Measurements from ENCODE around the gene MS4A2. TPM values are rescaled to one million over a fixed set of nuclear protein-coding genes. Genes with fewer than 3 reads are reported as not detected.

The MS4A2 gene
- total RNA-seq, 1 experiment from 2014 or later, result not detected

DNA sequence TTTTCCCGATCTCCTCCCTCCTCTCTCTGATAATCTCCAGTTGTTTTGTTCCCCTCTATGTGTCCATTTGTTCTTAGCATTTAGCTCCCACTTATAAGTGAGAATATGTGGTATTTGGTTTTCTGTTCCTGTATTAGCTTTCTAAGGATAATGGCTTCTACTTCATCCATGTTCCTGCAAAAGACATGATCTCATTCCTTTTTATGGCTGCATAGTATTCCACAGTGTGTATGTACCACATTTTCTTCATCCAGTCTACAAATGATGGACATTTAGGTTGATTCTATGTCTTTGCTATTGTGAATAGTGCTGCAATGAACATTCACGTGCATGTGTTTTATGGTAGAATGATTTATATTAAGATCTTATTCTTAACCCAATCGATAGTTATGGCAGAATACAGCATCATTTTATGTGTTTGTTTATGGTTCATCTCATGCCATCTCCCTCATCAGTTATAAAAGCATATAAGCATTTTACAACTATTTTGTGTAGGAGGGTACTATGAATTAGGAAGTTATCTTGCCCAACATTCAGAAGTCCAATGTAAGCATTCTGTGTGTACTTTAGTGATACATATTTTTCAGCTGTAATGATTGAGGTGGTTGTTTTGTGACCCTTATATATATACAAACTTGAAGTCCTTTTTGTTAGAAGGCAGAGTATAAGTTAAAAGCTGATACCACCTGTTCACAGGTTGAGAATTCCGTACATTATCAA lies 28.8 kb upstream of the MS4A2 start:
- CTCF ChIA-PET, result no interaction called here
- no peak overlapping the region for H3K27ac ChIP-seq (ENCODE audit: low read length)
- intact Hi-C loops (cut with micrococcal nuclease; ENCODE audit: unreplicated experiment), result no loop called here

DNA sequence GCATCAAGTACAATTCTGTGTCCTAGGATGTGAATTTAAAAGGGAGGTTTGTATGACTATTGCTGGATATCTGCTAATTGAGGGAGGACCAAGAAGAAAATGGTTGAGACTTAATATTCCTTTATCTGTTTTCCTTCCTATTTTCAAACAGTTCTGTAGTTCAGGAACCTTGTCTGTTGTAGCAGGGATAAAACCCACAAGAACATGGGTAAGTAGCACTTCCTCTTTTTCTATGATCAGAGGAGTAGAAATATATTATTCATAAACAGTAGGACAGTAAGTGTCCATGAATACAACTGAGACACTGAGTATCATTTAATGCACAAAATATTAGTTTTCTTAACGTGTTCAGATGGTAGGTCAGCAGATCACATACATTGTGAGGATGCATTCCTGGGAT lies 24.4 kb upstream of the MS4A2 start:
- TF ChIP-seq TCF7L2 (IDR thresholded peaks at IDR 0.05; ENCODE audit: low read depth, low read length), result no peak
- TF ChIP-seq, protein P1, sequence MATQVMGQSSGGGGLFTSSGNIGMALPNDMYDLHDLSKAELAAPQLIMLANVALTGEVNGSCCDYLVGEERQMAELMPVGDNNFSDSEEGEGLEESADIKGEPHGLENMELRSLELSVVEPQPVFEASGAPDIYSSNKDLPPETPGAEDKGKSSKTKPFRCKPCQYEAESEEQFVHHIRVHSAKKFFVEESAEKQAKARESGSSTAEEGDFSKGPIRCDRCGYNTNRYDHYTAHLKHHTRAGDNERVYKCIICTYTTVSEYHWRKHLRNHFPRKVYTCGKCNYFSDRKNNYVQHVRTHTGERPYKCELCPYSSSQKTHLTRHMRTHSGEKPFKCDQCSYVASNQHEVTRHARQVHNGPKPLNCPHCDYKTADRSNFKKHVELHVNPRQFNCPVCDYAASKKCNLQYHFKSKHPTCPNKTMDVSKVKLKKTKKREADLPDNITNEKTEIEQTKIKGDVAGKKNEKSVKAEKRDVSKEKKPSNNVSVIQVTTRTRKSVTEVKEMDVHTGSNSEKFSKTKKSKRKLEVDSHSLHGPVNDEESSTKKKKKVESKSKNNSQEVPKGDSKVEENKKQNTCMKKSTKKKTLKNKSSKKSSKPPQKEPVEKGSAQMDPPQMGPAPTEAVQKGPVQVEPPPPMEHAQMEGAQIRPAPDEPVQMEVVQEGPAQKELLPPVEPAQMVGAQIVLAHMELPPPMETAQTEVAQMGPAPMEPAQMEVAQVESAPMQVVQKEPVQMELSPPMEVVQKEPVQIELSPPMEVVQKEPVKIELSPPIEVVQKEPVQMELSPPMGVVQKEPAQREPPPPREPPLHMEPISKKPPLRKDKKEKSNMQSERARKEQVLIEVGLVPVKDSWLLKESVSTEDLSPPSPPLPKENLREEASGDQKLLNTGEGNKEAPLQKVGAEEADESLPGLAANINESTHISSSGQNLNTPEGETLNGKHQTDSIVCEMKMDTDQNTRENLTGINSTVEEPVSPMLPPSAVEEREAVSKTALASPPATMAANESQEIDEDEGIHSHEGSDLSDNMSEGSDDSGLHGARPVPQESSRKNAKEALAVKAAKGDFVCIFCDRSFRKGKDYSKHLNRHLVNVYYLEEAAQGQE (IDR thresholded peaks at IDR 0.05; ENCODE audit: insufficient read depth in 1 of 2, low read depth in 2 of 2, low read length in 1 of 2), result no peak
- no peak for TF ChIP-seq SIN3A (IDR thresholded peaks at IDR 0.05; ENCODE audit: borderline replicate concordance, insufficient read depth, low read depth, low read length)
- TF ChIP-seq POLR2AphosphoS5 (IDR thresholded peaks at IDR 0.05; ENCODE audit: low read depth, low read length), result no peak
- TF ChIP-seq, protein P2, sequence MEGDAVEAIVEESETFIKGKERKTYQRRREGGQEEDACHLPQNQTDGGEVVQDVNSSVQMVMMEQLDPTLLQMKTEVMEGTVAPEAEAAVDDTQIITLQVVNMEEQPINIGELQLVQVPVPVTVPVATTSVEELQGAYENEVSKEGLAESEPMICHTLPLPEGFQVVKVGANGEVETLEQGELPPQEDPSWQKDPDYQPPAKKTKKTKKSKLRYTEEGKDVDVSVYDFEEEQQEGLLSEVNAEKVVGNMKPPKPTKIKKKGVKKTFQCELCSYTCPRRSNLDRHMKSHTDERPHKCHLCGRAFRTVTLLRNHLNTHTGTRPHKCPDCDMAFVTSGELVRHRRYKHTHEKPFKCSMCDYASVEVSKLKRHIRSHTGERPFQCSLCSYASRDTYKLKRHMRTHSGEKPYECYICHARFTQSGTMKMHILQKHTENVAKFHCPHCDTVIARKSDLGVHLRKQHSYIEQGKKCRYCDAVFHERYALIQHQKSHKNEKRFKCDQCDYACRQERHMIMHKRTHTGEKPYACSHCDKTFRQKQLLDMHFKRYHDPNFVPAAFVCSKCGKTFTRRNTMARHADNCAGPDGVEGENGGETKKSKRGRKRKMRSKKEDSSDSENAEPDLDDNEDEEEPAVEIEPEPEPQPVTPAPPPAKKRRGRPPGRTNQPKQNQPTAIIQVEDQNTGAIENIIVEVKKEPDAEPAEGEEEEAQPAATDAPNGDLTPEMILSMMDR (IDR thresholded peaks at IDR 0.05), result no peak
- BruUV-seq (replicated peaks), result no TSS peak
- Histone ChIP-seq H3K4me1 (ENCODE audit: control insufficient read depth, insufficient read depth, low read length) (no peaks in the 10 kb centered on the region), H3K36me3 (ENCODE audit: control insufficient read depth, insufficient read depth, low read length) (no peaks in the 10 kb centered on the region), H3K4me3 (ENCODE audit: low read depth in 2 of 2, low read length in 2 of 2) (no peak overlapping the region), H3K9me3 (ENCODE audit: control insufficient read depth, insufficient read depth, low read depth, low read length) (no peaks in the 10 kb centered on the region), H3K27ac (ENCODE audit: low read length) (no peak overlapping the region), H3K27me3 (ENCODE audit: control insufficient read depth, insufficient read depth, low read length) (no peaks in the 10 kb centered on the region)
- intact Hi-C loops (cut with micrococcal nuclease; ENCODE audit: unreplicated experiment), result no loop called here
- CTCF ChIA-PET, result no interaction called here
- POLR2A ChIA-PET, result no interaction called here
- no peak for ATAC-seq
- no peak for DNase-seq (ENCODE audit: low read depth, low spot score)
- in situ Hi-C loops (cut with HindIII; ENCODE audit: low pct_unique_long_range_greater_than_20kb, low sequenced_read_pairs), result no loop called here

More for the DNA sequence above, 28.8 kb upstream of the MS4A2 start:
- ATAC-seq, result no peak
- H3K4me1 ChIP-seq (ENCODE audit: control insufficient read depth, insufficient read depth, low read length), result no peaks in the 10 kb centered on the region
- no peak for DNase-seq (ENCODE audit: low read depth, low spot score)
- no peaks in the 10 kb centered on the region for H3K36me3 ChIP-seq (ENCODE audit: control insufficient read depth, insufficient read depth, low read length)
- POLR2A ChIA-PET, result no interaction called here
- no peaks in the 10 kb centered on the region for H3K9me3 ChIP-seq (ENCODE audit: control insufficient read depth, insufficient read depth, low read depth, low read length)
- no TSS peak for BruUV-seq (replicated peaks)
- in situ Hi-C loops (cut with HindIII; ENCODE audit: low pct_unique_long_range_greater_than_20kb, low sequenced_read_pairs), result no loop called here
- H3K27me3 ChIP-seq (ENCODE audit: control insufficient read depth, insufficient read depth, low read length), result no peaks in the 10 kb centered on the region
- H3K4me3 ChIP-seq (ENCODE audit: low read depth in 2 of 2, low read length in 2 of 2), result no peak overlapping the region
- TF ChIP-seq, protein P2 (IDR thresholded peaks at IDR 0.05), result no peak
- TF ChIP-seq, protein P1 (IDR thresholded peaks at IDR 0.05; ENCODE audit: insufficient read depth in 1 of 2, low read depth in 2 of 2, low read length in 1 of 2), result no peak
- TF ChIP-seq SIN3A (IDR thresholded peaks at IDR 0.05; ENCODE audit: borderline replicate concordance, insufficient read depth, low read depth, low read length), result no peak
- TF ChIP-seq TCF7L2 (IDR thresholded peaks at IDR 0.05; ENCODE audit: low read depth, low read length), result no peak
- TF ChIP-seq POLR2AphosphoS5 (IDR thresholded peaks at IDR 0.05; ENCODE audit: low read depth, low read length), result no peak

Measured in Panc1 (cell line).